Psoas muscle (tissue), 8 donors: ENCODE data around the gene NANS. TPM values are rescaled to one million over a fixed set of nuclear protein-coding genes. Genes with fewer than 3 reads are reported as not detected.
"Not testable (repeated sequence)": the region's sequence is repeated elsewhere in the genome, so short reads cannot be mapped to it uniquely, and the experiment has no call there.

Experiments
- ATAC-seq, 4 donors: fragments of 200-7000 bp; cut with Tn5 transposase; one replicate each; pipeline ENCODE4 v1.9.1; 2020; ENCODE audit warnings: moderate library complexity in 3 of 4, mild to moderate bottlenecking in 2 of 4
- DNase-seq, 2 donors: peaks; one replicate each; pipeline ENCODE4 v3.0.0-alpha.2; 2020
- H3K27ac ChIP-seq: fragments of 200-600 bp; one replicate; pipeline ENCODE4 v1.8.0; 2022
- H3K27me3 ChIP-seq, 3 donors: fragments of 200-600 bp in 1 of 3; one replicate each; pipeline versions ENCODE4 v1.6.1 to v1.8.0; 2013 to 2022; ENCODE audit warnings: low read length in 2 of 3, mild to moderate bottlenecking in 2 of 3, moderate library complexity in 1 of 3; ENCODE audit not compliant: insufficient read depth in 3 of 3
- H3K36me3 ChIP-seq, 2 donors: fragments of 200-600 bp in 1 of 2; one replicate each; pipeline versions ENCODE4 v1.6.1 to v1.8.0; 2013 to 2022; ENCODE audit warnings: low read depth in 1 of 2, mild to moderate bottlenecking in 1 of 2, moderate library complexity in 1 of 2; ENCODE audit not compliant: insufficient read depth in 1 of 2
- H3K4me1 ChIP-seq: fragments of 200-600 bp; one replicate; pipeline ENCODE4 v1.8.0; 2022
- H3K4me3 ChIP-seq: fragments of 200-600 bp; one replicate; pipeline ENCODE4 v1.8.0; 2022; ENCODE audit warnings: mild to moderate bottlenecking
- H3K9me3 ChIP-seq: fragments of 200-600 bp; one replicate; pipeline ENCODE4 v1.8.0; 2022
- WGBS, 3 donors: extraction: QIAGEN DNeasy Blood & Tissue Kit; methylation state at CpG; one replicate each; pipeline versions ENCODE4 v1.1.6 to v1.1.7; 2013; 5-methylcytosine and 5-hydroxymethylcytosine counted together
- intact Hi-C, 2 donors: fragments of 100-400 bp; cut with DNase I; formaldehyde crosslinking; loops; one replicate each; pipeline versions ENCODE4 v1.11.0 to v1.14.2; 2022
- polyA plus RNA-seq, 3 donors: library from polyadenylated mRNA; stranded (reverse); fragments of 200-250 nt; gene quantifications; one replicate each; pipeline ENCODE4 v1.2.3, GENCODE V29; 2013
- total RNA-seq, 4 donors: library from RNA; stranded (reverse); fragmentation: NEBNext Ultra II Directional in 2 of 4; extraction: Animal tissue kit (Norgen Biotek cat#: 25700) in 2 of 4; gene quantifications; one replicate each; pipeline versions ENCODE4 v1.2.1 to v1.2.4, GENCODE V29; 2021 to 2023
- TF ChIP-seq, protein P1 (sequence below): fragments of 200-600 bp; IDR thresholded peaks from one replicate; pipeline ENCODE4 v1.8.0; 2022; ENCODE audit warnings: antibody characterized with exemption
- donor health status: healthy with polysubstance abuse.
- donor health status: DM: no; HTN: no; CAD: no; lungs with moderate emphysema.
- donor health status: Bipolar disorder and iron deficiency.
- donor health status: healthy.
- donor health status: DM: yes; HTN: yes; CAD: no.
- donor health status: DM: no; HTN: no; CAD: no.
- donor health status: DM: no; HTN: no; CAD: no.
- donor health status: DM: yes; HTN: yes; CAD: no.

NANS gene
- total and polyA plus RNA-seq, 7 donors: 21.1 to 168 (median 33.2) TPM

- Histone ChIP-seq H3K4me1 (no peaks in the 10 kb centered on the region), H3K36me3 (no peaks in the 10 kb centered on the region), H3K9me3 (no peaks in the 10 kb centered on the region), H3K4me3 (no peak overlapping the region), H3K27ac (no peak overlapping the region), H3K27me3 (peaks cover 0 to 2% (median 0%) of the 10 kb centered on the region in 3 donors)
- 84 to 86% (median 85%) methylated on average over 15 of the region's 15 CpGs for WGBS, 3 donors
- TF ChIP-seq, protein P1, sequence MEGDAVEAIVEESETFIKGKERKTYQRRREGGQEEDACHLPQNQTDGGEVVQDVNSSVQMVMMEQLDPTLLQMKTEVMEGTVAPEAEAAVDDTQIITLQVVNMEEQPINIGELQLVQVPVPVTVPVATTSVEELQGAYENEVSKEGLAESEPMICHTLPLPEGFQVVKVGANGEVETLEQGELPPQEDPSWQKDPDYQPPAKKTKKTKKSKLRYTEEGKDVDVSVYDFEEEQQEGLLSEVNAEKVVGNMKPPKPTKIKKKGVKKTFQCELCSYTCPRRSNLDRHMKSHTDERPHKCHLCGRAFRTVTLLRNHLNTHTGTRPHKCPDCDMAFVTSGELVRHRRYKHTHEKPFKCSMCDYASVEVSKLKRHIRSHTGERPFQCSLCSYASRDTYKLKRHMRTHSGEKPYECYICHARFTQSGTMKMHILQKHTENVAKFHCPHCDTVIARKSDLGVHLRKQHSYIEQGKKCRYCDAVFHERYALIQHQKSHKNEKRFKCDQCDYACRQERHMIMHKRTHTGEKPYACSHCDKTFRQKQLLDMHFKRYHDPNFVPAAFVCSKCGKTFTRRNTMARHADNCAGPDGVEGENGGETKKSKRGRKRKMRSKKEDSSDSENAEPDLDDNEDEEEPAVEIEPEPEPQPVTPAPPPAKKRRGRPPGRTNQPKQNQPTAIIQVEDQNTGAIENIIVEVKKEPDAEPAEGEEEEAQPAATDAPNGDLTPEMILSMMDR: no peak
- intact Hi-C loops: no loop called here
- DNase-seq: no peak
- no peak for ATAC-seq
These were observed 68.3 kb downstream of the NANS start for GRCh38 chr9:98124637-98125426.

DNA sequence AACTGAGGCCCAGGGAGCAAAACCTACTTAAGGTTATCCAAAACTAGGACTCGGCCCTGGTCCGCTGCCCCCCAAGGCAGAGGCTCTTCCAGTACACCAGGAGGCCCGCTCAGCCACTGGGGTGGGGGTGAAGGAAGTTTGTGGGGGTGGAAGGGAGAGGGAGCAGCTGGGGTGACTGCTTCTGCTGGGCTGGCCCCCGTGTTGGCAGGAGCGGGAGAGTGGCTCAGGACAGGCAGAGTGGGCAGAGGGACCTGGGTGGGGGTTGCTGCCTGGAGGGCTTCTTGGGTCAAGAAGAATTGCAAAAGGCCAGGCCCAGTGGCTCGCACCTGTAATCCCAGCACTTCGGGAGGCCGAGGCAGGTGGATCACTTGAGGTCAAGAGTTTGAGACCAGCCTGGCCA is 70.7 kb downstream of the NANS start:
- 91 to 92% (median 92%) methylated on average over 8 of the region's 8 CpGs for WGBS, 3 donors
- Histone ChIP-seq H3K27me3 (no peaks in the 10 kb centered on the region), H3K36me3 (no peaks in the 10 kb centered on the region), H3K9me3 (no peaks in the 10 kb centered on the region), H3K27ac (no peak overlapping the region), H3K4me1 (no peaks in the 10 kb centered on the region), H3K4me3 (no peak overlapping the region)
- ATAC-seq (no peak), DNase-seq (no peak)
- TF ChIP-seq, protein P1: no peak
- intact Hi-C loops: no loop called here

DNA sequence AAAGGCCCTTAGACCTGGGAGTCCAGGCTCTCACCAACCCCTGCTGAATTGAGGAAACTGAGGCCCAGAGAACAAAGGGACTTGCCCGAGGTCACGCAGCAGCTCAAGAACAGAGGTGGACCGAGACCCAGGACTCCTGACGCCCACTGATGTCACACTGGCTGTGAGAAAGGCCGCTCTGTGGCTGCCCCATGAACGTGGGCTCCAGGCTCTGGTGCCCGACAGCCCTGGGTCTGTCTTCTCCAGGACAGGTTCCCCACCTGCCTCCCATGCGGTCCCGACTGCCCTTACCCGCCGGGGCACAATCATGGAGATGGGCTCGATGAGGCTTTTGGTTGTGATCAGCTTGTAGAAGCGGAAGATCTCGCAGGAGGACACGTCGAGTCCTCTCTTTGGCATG is 71.8 kb downstream of the NANS start:
- H3K4me1 ChIP-seq: no peaks in the 10 kb centered on the region
- no peaks in the 10 kb centered on the region for H3K9me3 ChIP-seq
- ATAC-seq (no peak), DNase-seq (no peak)
- H3K27ac ChIP-seq: no peak overlapping the region
- 94 to 95% (median 94%) methylated on average over 16 of the region's 16 CpGs for WGBS, 3 donors
- TF ChIP-seq, protein P1: no peak
- intact Hi-C loops: no loop called here
- H3K4me3 ChIP-seq: no peak overlapping the region
- no peaks in the 10 kb centered on the region for H3K36me3 ChIP-seq
- no peaks in the 10 kb centered on the region for H3K27me3 ChIP-seq

DNA sequence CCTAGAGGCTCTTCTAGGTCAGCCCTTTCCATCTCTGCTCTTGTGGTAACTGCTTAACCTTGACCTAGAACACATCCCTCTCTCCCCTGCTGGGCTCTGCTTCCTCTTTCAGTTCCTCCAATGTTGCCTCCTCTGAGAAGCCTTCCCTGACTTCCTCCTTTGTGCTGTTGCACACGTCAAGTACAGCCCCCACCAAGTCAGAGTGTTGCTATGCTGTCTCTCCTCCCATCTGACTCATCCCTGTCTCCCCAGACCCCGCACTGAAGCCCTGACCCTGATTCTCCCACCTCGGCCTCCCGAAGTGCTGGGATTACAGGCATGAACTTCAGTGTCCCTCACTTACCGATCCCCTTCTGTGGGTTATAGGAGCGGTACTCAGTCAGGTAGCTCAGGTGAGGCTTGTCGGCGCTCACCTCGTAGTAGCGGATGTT is 72.9 kb downstream of the NANS start:
- no peaks in the 10 kb centered on the region for H3K27me3 ChIP-seq
- peak in 1 of 4 donors; percentile 26 for ATAC-seq
- TF ChIP-seq, protein P1: no peak
- H3K27ac ChIP-seq: no peak overlapping the region
- H3K9me3 ChIP-seq: no peaks in the 10 kb centered on the region
- 86 to 89% (median 86%) methylated on average over 10 of the region's 10 CpGs for WGBS, 3 donors
- no peak for DNase-seq
- no peak overlapping the region for H3K4me3 ChIP-seq
- intact Hi-C loops: no loop called here
- no peaks in the 10 kb centered on the region for H3K4me1 ChIP-seq
- no peaks in the 10 kb centered on the region for H3K36me3 ChIP-seq

DNA sequence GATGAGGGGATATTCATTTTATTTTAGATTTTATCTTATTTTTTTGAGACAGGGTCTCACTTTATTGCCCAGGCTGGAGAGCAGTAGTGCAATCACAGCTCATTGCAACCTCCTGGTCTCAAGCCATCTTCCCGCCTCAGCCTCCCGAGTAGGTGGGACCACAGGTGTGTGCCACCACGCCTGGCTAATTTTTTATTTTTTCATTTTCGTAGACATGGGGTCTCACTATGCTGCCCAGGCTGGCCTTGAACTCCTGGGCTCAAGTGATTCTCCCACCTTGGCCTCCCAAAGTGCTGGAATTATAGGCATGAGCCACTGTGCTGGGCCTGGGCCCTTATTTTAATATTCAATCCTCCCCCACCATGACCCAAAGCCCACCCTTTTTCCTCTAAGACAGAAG is 73.5 kb downstream of the NANS start:
- WGBS, 3 donors: 88 to 93% (median 88%) methylated on average over 4 of the region's 4 CpGs
- H3K27me3 ChIP-seq, ATAC-seq, DNase-seq, H3K4me3 ChIP-seq, H3K27ac ChIP-seq, H3K4me1 ChIP-seq, H3K36me3 ChIP-seq, H3K9me3 ChIP-seq: not testable (repeated sequence)
- intact Hi-C loops: loop anchor here in 1 of 2 donors (10.0 kb wide), 1 partner anchor 55 kb away; no protein-coding TSS in a partner anchor
